Transverse colon (tissue), 4 donors: ENCODE data around the gene MBD3L3. TPM values are rescaled to one million over a fixed set of nuclear protein-coding genes. Genes with fewer than 3 reads are reported as not detected.
"Not testable (repeated sequence)": the region's sequence is repeated elsewhere in the genome, so short reads cannot be mapped to it uniquely, and the experiment has no call there.

ENCODE experiments used
- DNase-seq: peaks from one replicate; pipeline ENCODE4 v3.0.0-alpha.2; 2019
- H3K27ac ChIP-seq, 4 donors: fragments of 200-600 bp; sonication (generic); 2 replicates each; pipeline ENCODE4 v1.5.1; 2016 to 2018; ENCODE audit warnings: inconsistent platforms in 4 of 4
- H3K27me3 ChIP-seq: fragments of 200-600 bp; sonication (generic); 2 replicates; pipeline ENCODE4 v1.5.1; 2017; ENCODE audit warnings: inconsistent platforms
- H3K36me3 ChIP-seq, 4 donors: fragments of 200-600 bp; sonication (generic); 2 replicates each; pipeline ENCODE4 v1.5.1; 2017 to 2019; ENCODE audit warnings: inconsistent platforms in 4 of 4
- H3K4me1 ChIP-seq, 4 donors: fragments of 200-600 bp; sonication (generic); 2 replicates each; pipeline ENCODE4 v1.5.1; 2017 to 2020; ENCODE audit warnings: inconsistent platforms in 4 of 4
- H3K4me3 ChIP-seq, 4 donors: fragments of 200-600 bp; sonication (generic); 1 replicate in 1 of 4; 2 replicates in 3 of 4; pipeline versions ENCODE4 v1.5.1 to v1.6.1; 2017 to 2019; ENCODE audit warnings: inconsistent platforms in 4 of 4
- H3K9me3 ChIP-seq, 2 donors: fragments of 200-600 bp; sonication (generic); 2 replicates each; pipeline ENCODE4 v1.5.1; 2017 to 2019; ENCODE audit warnings: inconsistent platforms in 2 of 2
- WGBS, 2 donors: methylation state at CpG; one replicate each; pipeline ENCODE4 v1.1.5; 2018; ENCODE audit warnings: low coverage in 1 of 2; 5-methylcytosine and 5-hydroxymethylcytosine counted together
- in situ Hi-C, 4 donors: fragments of 200-750 bp; cut with MboI; loops; one replicate each; pipeline versions ENCODE4 v1.15.0 to v1.15.1; 2017; ENCODE audit warnings: low sequenced_read_pairs in 3 of 4, low pct_ligation_motif_present in 1 of 4, low pct_unique_long_range_greater_than_20kb in 1 of 4
- intact Hi-C: fragments of 100-400 bp; cut with DNase I; formaldehyde crosslinking; loops from one replicate; pipeline ENCODE4 v1.15.1; 2023; ENCODE audit warnings: low total_unique reads
- total RNA-seq, 4 donors: library from RNA; depleted of rRNA; stranded (reverse); fragments of >200 nt; gene quantifications; one replicate each; pipeline ENCODE4 v1.1.0, GENCODE V29; 2016

MBD3L3 gene
- total RNA-seq, 4 donors from 2014 or later = not detected

DNA sequence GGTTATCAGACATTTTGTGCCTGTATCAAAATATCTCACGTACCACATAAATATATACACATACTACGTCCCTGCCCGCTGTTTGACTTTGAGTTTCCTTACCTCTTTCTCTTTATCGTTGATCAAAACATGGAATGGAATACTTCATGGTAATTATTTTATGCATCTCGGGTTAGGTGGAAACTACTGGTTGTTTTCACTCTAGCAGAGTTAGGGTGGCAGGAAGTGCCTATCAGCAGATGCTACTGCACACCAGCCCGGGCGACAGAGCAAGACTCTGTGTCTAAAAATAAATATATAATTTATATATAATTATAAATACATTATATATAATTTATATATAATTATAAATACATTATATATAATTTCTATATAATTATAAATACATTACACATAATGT is 5.6 kb downstream of the MBD3L3 start:
- H3K27ac ChIP-seq, intact Hi-C loops, H3K36me3 ChIP-seq, H3K9me3 ChIP-seq, in situ Hi-C loops, H3K4me3 ChIP-seq, H3K4me1 ChIP-seq, DNase-seq, H3K27me3 ChIP-seq: not testable (repeated sequence)
- 86 to 95% methylated on average over 6 to 7 of the region's 7 CpGs for WGBS, 2 donors

DNA sequence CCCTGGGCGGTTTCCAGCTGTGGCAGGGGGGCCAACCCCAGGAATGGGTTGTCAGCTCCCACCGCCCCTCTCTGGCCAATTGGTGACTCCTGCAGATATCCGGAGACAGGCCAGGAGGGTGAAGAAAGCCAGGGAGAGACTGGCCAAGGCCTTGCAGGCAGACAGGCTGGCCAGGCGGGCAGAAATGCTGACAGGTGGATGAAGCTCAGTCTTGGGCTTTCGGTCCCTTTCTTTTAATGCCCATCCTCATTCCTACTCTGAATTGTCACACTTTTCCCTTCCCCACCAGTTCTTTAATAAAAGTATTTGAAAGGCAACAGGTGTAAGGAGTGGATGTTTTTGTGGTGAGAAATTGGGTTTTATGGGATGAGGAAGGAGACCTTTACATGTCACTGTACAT is 7.1 kb downstream of the MBD3L3 start:
- H3K4me1 ChIP-seq, in situ Hi-C loops, intact Hi-C loops, H3K27ac ChIP-seq, H3K36me3 ChIP-seq, H3K27me3 ChIP-seq, DNase-seq, H3K4me3 ChIP-seq, H3K9me3 ChIP-seq: not testable (repeated sequence)
- no CpG with 5 or more reads among the region's 5 CpGs for WGBS, 2 donors

DNA sequence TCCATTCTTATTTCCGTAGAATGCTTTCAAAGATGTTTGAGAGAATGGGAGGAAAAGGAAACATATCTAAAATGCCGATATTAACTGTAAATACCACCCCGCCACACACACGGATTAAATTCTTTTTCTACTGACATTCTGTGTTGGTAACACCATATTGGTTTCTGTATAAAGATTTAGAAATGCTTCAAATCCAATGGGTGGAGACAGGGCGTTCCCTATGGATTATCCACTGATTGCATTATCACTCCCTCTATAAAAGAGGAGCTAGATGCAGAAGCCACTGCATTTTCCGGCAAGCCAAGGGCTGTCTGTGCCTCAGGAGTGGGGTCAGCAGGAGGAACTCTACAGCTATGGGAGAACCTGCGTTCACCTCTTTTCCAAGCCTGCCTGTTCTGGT is 9.5 kb downstream of the MBD3L3 start, which contains the start of gene MBD3L2:
Gene MBD3L2 (plus strand): TSS at position 301 of the 400 bp plus-strand sequence. CDS start 53 bp downstream, at position 354.
- H3K27me3 ChIP-seq, H3K36me3 ChIP-seq, H3K27ac ChIP-seq, in situ Hi-C loops, DNase-seq, H3K4me3 ChIP-seq, intact Hi-C loops, H3K4me1 ChIP-seq, H3K9me3 ChIP-seq: not testable (repeated sequence)
- WGBS, 2 donors = no CpG with 5 or more reads among the region's 7 CpGs

DNA sequence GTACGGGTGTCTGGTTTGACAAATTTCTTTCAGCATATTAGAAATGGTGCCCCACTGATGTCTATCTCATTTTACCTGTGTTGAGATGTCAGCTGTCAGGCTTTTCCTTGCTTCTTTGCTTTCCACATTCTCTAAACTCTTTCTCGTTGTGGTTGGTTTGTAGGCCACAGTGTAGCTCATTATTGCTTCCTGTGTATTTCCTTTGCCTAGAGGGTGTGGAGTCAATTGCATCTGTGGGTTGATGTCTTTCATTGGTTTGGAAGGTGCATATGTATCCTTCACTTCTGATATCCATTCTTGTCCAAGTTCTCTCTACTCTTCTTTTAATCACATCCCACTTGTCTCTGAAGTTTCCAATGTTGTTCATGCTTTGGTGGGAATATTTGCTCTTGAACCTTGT is 16.9 kb downstream of the MBD3L3 start:
- intact Hi-C loops, H3K36me3 ChIP-seq, in situ Hi-C loops, H3K4me1 ChIP-seq, H3K9me3 ChIP-seq, H3K27me3 ChIP-seq, DNase-seq, H3K27ac ChIP-seq, H3K4me3 ChIP-seq: not testable (repeated sequence)
- no CpG with 5 or more reads among the region's 2 CpGs for WGBS, 2 donors

DNA sequence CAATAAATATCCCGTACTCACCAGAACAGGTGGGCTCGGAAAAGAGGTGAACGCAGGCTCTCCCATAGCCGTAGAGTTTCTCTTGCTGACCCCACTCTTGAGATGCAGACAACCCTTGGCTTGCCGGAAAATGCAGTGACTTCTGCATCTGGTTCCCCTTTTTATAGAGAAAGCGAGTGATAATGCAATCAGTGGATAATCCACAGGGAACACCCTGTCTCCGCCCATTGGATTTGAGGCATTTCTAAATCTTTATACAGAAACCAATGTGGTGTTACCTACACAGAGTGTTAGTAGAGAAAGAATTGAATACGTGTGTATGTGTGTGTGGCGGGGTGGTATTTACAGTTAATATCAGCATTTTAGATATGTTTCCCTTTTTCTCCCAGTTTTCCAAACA is 18.4 kb downstream of the MBD3L3 start, which contains the start of gene MBD3L4:
Gene MBD3L4 (minus strand): TSS at position 101 of the 400 bp plus-strand sequence. CDS start 35 bp downstream, at position 66.
- H3K9me3 ChIP-seq, H3K27ac ChIP-seq, intact Hi-C loops, H3K27me3 ChIP-seq, DNase-seq, H3K4me3 ChIP-seq, H3K4me1 ChIP-seq, in situ Hi-C loops, H3K36me3 ChIP-seq: not testable (repeated sequence)
- 100% methylated on average over 1 of the region's 9 CpGs; no CpG with 5 or more reads in 1 of the 2 donors for WGBS, 2 donors

DNA sequence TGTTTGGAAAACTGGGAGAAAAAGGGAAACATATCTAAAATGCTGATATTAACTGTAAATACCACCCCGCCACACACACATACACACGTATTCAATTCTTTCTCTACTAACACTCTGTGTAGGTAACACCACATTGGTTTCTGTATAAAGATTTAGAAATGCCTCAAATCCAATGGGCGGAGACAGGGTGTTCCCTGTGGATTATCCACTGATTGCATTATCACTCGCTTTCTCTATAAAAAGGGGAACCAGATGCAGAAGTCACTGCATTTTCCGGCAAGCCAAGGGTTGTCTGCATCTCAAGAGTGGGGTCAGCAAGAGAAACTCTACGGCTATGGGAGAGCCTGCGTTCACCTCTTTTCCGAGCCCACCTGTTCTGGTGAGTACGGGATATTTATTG is 28.2 kb downstream of the MBD3L3 start, which contains the start of gene MBD3L5:
Gene MBD3L5 (plus strand): TSS at position 301 of the 400 bp plus-strand sequence. CDS start 34 bp downstream, at position 335.
- H3K4me3 ChIP-seq, H3K9me3 ChIP-seq, H3K27me3 ChIP-seq, H3K4me1 ChIP-seq, in situ Hi-C loops, intact Hi-C loops, H3K36me3 ChIP-seq, H3K27ac ChIP-seq, DNase-seq: not testable (repeated sequence)
- no CpG with 5 or more reads among the region's 9 CpGs for WGBS, 2 donors

DNA sequence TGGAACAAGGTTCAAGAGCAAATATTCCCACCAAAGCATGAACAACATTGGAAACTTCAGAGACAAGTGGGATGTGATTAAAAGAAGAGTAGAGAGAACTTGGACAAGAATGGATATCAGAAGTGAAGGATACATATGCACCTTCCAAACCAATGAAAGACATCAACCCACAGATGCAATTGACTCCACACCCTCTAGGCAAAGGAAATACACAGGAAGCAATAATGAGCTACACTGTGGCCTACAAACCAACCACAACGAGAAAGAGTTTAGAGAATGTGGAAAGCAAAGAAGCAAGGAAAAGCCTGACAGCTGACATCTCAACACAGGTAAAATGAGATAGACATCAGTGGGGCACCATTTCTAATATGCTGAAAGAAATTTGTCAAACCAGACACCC is 29.7 kb downstream of the MBD3L3 start:
- H3K36me3 ChIP-seq, H3K4me3 ChIP-seq, DNase-seq, intact Hi-C loops, in situ Hi-C loops, H3K9me3 ChIP-seq, H3K27me3 ChIP-seq, H3K4me1 ChIP-seq, H3K27ac ChIP-seq: not testable (repeated sequence)
- no CpG with 5 or more reads among the region's 1 CpG for WGBS, 2 donors

DNA sequence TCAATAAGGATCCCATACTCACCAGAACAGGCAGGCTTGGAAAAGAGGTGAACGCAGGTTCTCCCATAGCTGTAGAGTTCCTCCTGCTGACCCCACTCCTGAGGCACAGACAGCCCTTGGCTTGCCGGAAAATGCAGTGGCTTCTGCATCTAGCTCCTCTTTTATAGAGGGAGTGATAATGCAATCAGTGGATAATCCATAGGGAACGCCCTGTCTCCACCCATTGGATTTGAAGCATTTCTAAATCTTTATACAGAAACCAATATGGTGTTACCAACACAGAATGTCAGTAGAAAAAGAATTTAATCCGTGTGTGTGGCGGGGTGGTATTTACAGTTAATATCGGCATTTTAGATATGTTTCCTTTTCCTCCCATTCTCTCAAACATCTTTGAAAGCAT is 37.1 kb downstream of the MBD3L3 start, which contains the start of gene MBD3L2B:
Gene MBD3L2B (minus strand): TSS at position 101 of the 400 bp plus-strand sequence. CDS start 34 bp downstream, at position 67.
- WGBS, 2 donors = no CpG with 5 or more reads among the region's 6 CpGs
- intact Hi-C loops = not testable (repeated sequence)

More for the DNA sequence above, 37.1 kb downstream of the MBD3L3 start, which contains the start of gene MBD3L2B:
- in situ Hi-C loops, H3K4me3 ChIP-seq, H3K9me3 ChIP-seq, H3K27ac ChIP-seq, H3K4me1 ChIP-seq, H3K27me3 ChIP-seq, DNase-seq, H3K36me3 ChIP-seq: not testable (repeated sequence)
